ENCODE results near the gene EFCAB9.

EFCAB9 gene

GRCh38 chr5:172175263-172175719, 18.7 kb upstream of the EFCAB9 start:
- Histone ChIP-seq H3K4me2 (ENCODE audit: low read length) (no peak overlapping the region), H3K9me3 (ENCODE audit: control insufficient read depth, low read length) (no peaks in the 10 kb centered on the region), H3K27ac (no peak overlapping the region), H3K36me3 (ENCODE audit: control insufficient read depth, insufficient read depth, low read length) (no peaks in the 10 kb centered on the region), H3K27me3 (ENCODE audit: control insufficient read depth, insufficient read depth, low read length) (no peaks in the 10 kb centered on the region), H3K4me1 (peaks cover 9% of the 10 kb centered on the region), H2AFZ (no peak overlapping the region), H3K9ac (no peak overlapping the region), H3K4me3 (ENCODE audit: low read depth, low read length) (no peak overlapping the region), H3K79me2 (no peaks in the 10 kb centered on the region)
- TF ChIP-seq, protein P1, sequence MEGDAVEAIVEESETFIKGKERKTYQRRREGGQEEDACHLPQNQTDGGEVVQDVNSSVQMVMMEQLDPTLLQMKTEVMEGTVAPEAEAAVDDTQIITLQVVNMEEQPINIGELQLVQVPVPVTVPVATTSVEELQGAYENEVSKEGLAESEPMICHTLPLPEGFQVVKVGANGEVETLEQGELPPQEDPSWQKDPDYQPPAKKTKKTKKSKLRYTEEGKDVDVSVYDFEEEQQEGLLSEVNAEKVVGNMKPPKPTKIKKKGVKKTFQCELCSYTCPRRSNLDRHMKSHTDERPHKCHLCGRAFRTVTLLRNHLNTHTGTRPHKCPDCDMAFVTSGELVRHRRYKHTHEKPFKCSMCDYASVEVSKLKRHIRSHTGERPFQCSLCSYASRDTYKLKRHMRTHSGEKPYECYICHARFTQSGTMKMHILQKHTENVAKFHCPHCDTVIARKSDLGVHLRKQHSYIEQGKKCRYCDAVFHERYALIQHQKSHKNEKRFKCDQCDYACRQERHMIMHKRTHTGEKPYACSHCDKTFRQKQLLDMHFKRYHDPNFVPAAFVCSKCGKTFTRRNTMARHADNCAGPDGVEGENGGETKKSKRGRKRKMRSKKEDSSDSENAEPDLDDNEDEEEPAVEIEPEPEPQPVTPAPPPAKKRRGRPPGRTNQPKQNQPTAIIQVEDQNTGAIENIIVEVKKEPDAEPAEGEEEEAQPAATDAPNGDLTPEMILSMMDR (IDR thresholded peaks at IDR 0.05), result no peak

DNA sequence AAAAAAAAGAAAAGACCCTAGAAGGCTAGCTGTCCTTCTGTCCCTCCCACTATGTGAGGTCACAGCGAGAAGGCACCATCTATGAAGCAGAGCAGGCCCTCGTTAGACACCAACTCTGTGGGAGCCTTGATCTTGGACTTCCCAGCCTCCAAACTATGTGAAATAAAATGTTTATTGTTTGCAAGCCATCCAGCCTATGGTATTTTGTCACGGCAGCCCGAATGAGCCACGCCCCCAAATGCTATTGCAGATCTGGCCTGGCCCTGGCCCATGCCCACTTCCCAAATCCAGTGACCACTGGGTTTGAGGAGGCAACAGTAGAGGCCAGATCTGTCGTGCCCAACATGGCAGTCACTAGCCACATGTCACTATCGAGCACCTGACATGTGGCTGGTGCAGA, 16.8 kb upstream of the EFCAB9 start:
- H3K27ac ChIP-seq, result no peak overlapping the region
- TF ChIP-seq, protein P1 (IDR thresholded peaks at IDR 0.05), result no peak
- no peak overlapping the region for H3K4me3 ChIP-seq (ENCODE audit: low read depth, low read length)
- H3K4me2 ChIP-seq (ENCODE audit: low read length), result no peak overlapping the region
- H3K36me3 ChIP-seq (ENCODE audit: control insufficient read depth, insufficient read depth, low read length), result no peaks in the 10 kb centered on the region
- no peaks in the 10 kb centered on the region for H3K9me3 ChIP-seq (ENCODE audit: control insufficient read depth, low read length)
- H3K9ac ChIP-seq, result no peak overlapping the region
- H2AFZ ChIP-seq, result no peak overlapping the region
- no peaks in the 10 kb centered on the region for H3K27me3 ChIP-seq (ENCODE audit: control insufficient read depth, insufficient read depth, low read length)
- H3K79me2 ChIP-seq, result no peaks in the 10 kb centered on the region
- peaks cover 9% of the 10 kb centered on the region for H3K4me1 ChIP-seq

GRCh38 chr5:172178301-172178987, 15.5 kb upstream of the EFCAB9 start:
- TF ChIP-seq, protein P1 (IDR thresholded peaks at IDR 0.05), result no peak
- no peak overlapping the region for H2AFZ ChIP-seq
- no peaks in the 10 kb centered on the region for H3K9me3 ChIP-seq (ENCODE audit: control insufficient read depth, low read length)
- peak overlapping the region; percentile 64 for H3K27ac ChIP-seq
- no peaks in the 10 kb centered on the region for H3K79me2 ChIP-seq
- no peak overlapping the region for H3K4me2 ChIP-seq (ENCODE audit: low read length)
- H3K27me3 ChIP-seq (ENCODE audit: control insufficient read depth, insufficient read depth, low read length), result no peaks in the 10 kb centered on the region
- no peaks in the 10 kb centered on the region for H3K36me3 ChIP-seq (ENCODE audit: control insufficient read depth, insufficient read depth, low read length)
- no peak overlapping the region for H3K4me3 ChIP-seq (ENCODE audit: low read depth, low read length)
- H3K4me1 ChIP-seq, result peaks cover 9% of the 10 kb centered on the region
- H3K9ac ChIP-seq, result no peak overlapping the region

- peak overlapping the region; percentile 6 for H3K4me2 ChIP-seq (ENCODE audit: low read length)
- no peak overlapping the region for H3K4me3 ChIP-seq (ENCODE audit: low read depth, low read length)
- no peaks in the 10 kb centered on the region for H3K27me3 ChIP-seq (ENCODE audit: control insufficient read depth, insufficient read depth, low read length)
- no peaks in the 10 kb centered on the region for H3K9me3 ChIP-seq (ENCODE audit: control insufficient read depth, low read length)
- no peaks in the 10 kb centered on the region for H3K79me2 ChIP-seq
- H3K27ac ChIP-seq, result peak overlapping the region; percentile 64
- H3K36me3 ChIP-seq (ENCODE audit: control insufficient read depth, insufficient read depth, low read length), result no peaks in the 10 kb centered on the region
- H3K4me1 ChIP-seq, result peaks cover 8% of the 10 kb centered on the region
- H2AFZ ChIP-seq, result no peak overlapping the region
- TF ChIP-seq, protein P1 (IDR thresholded peaks at IDR 0.05), result no peak
- no peak overlapping the region for H3K9ac ChIP-seq
Observed at GRCh38 chr5:172178991-172179989, 14.7 kb upstream of the EFCAB9 start.
